Measurements from ENCODE around the gene PLAU. TPM values are rescaled to one million over a fixed set of nuclear protein-coding genes. Genes with fewer than 3 reads are reported as not detected.

Gene PLAU
- total RNA-seq, 1 experiment from 2014 or later: 1,582 TPM

DNA sequence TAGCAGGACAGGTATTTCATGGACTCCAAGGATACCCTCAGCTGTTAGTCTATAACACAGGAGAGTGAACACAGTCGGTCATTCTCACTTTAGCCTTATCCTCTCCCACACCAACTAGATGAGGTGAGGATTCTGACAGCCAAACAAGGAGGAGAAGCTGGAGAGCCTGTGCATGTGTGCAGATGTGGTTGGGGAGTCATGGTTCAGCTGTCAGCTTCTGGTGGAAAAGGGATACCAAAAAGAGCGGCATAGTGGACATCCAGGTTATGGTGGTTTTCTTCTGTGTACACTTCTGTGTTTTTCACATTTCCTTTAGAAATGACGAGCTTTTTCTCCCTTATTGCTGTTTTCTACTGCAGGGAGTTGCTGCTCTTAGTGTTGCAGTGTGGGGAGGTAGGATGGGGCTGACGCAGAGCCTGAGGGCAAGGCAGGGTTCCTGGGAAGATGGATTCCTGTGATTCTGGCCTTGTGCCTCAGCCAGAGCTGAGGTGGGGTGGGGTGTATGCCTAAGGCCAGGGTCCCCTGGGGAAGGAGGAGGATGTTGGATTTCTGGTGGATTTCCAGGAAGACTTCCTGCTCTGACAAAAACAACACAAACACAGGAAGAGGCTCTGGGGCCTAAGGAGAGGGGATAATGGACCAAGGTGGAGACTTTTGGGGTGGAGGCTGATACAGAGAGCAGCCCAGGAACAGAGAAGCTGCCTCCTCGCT, 26.6 kb downstream of the PLAU start:
- H3K4me3 ChIP-seq (ENCODE audit: low read length): no peak overlapping the region
- intact Hi-C loops (cut with micrococcal nuclease): no loop called here
- H2AFZ ChIP-seq (ENCODE audit: low read length): peak overlapping the region; percentile 38
- no peak for TF ChIP-seq EZH2phosphoT487 (IDR thresholded peaks at IDR 0.05; ENCODE audit: borderline replicate concordance, low read length)
- TF ChIP-seq EZH2 (IDR thresholded peaks at IDR 0.05; ENCODE audit: low read length, unreplicated experiment): no peak
- TF ChIP-seq, protein P1, sequence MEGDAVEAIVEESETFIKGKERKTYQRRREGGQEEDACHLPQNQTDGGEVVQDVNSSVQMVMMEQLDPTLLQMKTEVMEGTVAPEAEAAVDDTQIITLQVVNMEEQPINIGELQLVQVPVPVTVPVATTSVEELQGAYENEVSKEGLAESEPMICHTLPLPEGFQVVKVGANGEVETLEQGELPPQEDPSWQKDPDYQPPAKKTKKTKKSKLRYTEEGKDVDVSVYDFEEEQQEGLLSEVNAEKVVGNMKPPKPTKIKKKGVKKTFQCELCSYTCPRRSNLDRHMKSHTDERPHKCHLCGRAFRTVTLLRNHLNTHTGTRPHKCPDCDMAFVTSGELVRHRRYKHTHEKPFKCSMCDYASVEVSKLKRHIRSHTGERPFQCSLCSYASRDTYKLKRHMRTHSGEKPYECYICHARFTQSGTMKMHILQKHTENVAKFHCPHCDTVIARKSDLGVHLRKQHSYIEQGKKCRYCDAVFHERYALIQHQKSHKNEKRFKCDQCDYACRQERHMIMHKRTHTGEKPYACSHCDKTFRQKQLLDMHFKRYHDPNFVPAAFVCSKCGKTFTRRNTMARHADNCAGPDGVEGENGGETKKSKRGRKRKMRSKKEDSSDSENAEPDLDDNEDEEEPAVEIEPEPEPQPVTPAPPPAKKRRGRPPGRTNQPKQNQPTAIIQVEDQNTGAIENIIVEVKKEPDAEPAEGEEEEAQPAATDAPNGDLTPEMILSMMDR (conservative IDR thresholded peaks at IDR 0.05; ENCODE audit: low read depth, low read length): no peak
- peak overlapping the region; percentile 0; the same call in 1 of the 2 replicates for H3K4me2 ChIP-seq (ENCODE audit: low read length)
- DNase-seq (peak; percentile 52), ATAC-seq (no peak; the same call in 1 of the 2 replicates)
- peaks cover 39% of the 10 kb centered on the region for H3K4me1 ChIP-seq (ENCODE audit: insufficient read depth, low read length)
- no peaks in the 10 kb centered on the region for H3K36me3 ChIP-seq (ENCODE audit: low read depth, low read length)
- no peaks in the 10 kb centered on the region for H3K9me2 ChIP-seq (replicated peaks; ENCODE audit: low read length)
- CTCF ChIA-PET: interaction anchor here (0.6 to 6.4 kb wide), 2 partner anchors 45 to 50 kb away, joined by 5 to 317 read pairs; no protein-coding TSS in a partner anchor
- no peaks in the 10 kb centered on the region for H3K79me2 ChIP-seq (ENCODE audit: low read length)
- no TSS peak for BruUV-seq (replicated peaks)
- peak overlapping the region; percentile 2 for H3K27ac ChIP-seq (ENCODE audit: low read length)
- H3K9me3 ChIP-seq (ENCODE audit: low read length): no peaks in the 10 kb centered on the region
- no peaks in the 10 kb centered on the region for H3K27me3 ChIP-seq (ENCODE audit: low read length)
- H3F3A ChIP-seq (ENCODE audit: low read length, unreplicated experiment): peaks cover 6% of the 10 kb centered on the region
- no peaks in the 10 kb centered on the region for H4K20me1 ChIP-seq (ENCODE audit: low read length)
- POLR2A ChIA-PET (ENCODE audit: unreplicated experiment): interaction anchor here (0.5 to 0.7 kb wide), 2 partner anchors 20 to 27 kb away, joined by 3 read pairs; no protein-coding TSS in a partner anchor
- H3K9ac ChIP-seq (ENCODE audit: low read length): no peak overlapping the region

DNA sequence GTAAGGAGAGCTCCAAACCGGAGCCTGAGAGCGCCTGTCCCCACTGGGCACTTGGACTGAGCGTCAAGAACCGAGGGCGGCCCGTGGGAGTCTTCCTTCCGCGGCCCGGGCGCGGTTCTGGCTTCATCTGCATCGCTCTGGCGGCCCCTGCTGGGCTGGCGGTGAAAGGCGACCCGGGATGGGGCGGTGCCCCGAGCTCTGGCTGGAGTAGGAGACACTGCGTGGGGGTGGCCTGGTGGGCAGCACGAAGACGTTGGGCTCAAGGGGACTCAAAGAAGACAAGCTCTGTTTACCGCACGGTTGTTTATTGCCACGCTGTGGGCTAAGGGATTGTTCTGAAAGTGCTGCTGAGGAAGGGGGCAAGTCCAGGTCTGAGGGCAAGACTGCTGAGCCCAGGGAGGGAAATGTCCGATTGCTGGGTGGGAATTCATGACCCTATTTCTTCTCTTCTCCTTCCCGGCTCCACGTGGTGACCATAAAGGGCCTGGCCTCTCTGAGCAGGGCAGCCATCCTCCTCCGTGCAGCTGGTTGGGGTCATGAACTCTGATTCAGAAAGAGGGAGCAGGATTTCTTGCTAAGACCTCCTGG, 29.8 kb downstream of the PLAU start:
- ATAC-seq (peak; percentile 85), DNase-seq (peak; percentile 100)
- Histone ChIP-seq H3K4me3 (ENCODE audit: low read length) (peak overlapping the region; percentile 38), H3K27me3 (ENCODE audit: low read length) (no peaks in the 10 kb centered on the region), H4K20me1 (ENCODE audit: low read length) (no peaks in the 10 kb centered on the region), H3K9ac (ENCODE audit: low read length) (peak overlapping the region; percentile 68), H3K4me2 (ENCODE audit: low read length) (peak overlapping the region; percentile 64), H2AFZ (ENCODE audit: low read length) (peak overlapping the region; percentile 69), H3K36me3 (ENCODE audit: low read depth, low read length) (no peaks in the 10 kb centered on the region), H3K9me3 (ENCODE audit: low read length) (no peaks in the 10 kb centered on the region), H3K27ac (ENCODE audit: low read length) (peak overlapping the region; percentile 74), H3K4me1 (ENCODE audit: insufficient read depth, low read length) (peaks cover 31% of the 10 kb centered on the region), H3F3A (ENCODE audit: low read length, unreplicated experiment) (peaks cover 6% of the 10 kb centered on the region), H3K9me2 (replicated peaks; ENCODE audit: low read length) (no peaks in the 10 kb centered on the region), H3K79me2 (ENCODE audit: low read length) (no peaks in the 10 kb centered on the region)
- ChIA-PET CTCF (interaction anchor here (0.5 to 6.4 kb wide), 46 partner anchors 9 to 294 kb away, joined by 3 to 317 read pairs (median 6); partner anchors contain the start of gene VCL), POLR2A (ENCODE audit: unreplicated experiment) (interaction anchor here (0.7 to 2.2 kb wide), 12 partner anchors 8 to 141 kb away, joined by 3 to 29 read pairs (median 5); partner anchors contain the start of gene VCL)
- TF ChIP-seq, protein P1 (conservative IDR thresholded peaks at IDR 0.05; ENCODE audit: low read depth, low read length): peak; percentile 100
- no peak for TF ChIP-seq EZH2 (IDR thresholded peaks at IDR 0.05; ENCODE audit: low read length, unreplicated experiment)
- TF ChIP-seq EZH2phosphoT487 (IDR thresholded peaks at IDR 0.05; ENCODE audit: borderline replicate concordance, low read length): no peak
- intact Hi-C loops (cut with micrococcal nuclease): loop anchor here (1.0 to 10.0 kb wide), 10 partner anchors 17 to 286 kb away; partner anchors contain the start of gene SYNPO2L
- BruUV-seq (replicated peaks): TSS peak; percentile 94
